Effector memory CD8-positive, alpha-beta T cell (primary cell): ENCODE results near the gene METTL1.

ENCODE experiments used
- ATAC-seq: fragments of 150-1000 bp; cut with Tn5 transposase; replicated peaks from 2 replicates; pipeline ENCODE4 v1.10.0; 2021; ENCODE audit warnings: mild to moderate bottlenecking, moderate library complexity
- DNase-seq, 3 experiments: peaks; one replicate each; pipeline ENCODE4 v3.0.0; 2021
- H3K27ac Mint-ChIP-seq, 2 donors: one replicate each; pipeline ENCODE4 v1.8.0; 2022; ENCODE audit warnings: mild to moderate bottlenecking in 2 of 2, mixed read lengths in 2 of 2, moderate library complexity in 2 of 2
- H3K27me3 Mint-ChIP-seq, 2 donors: one replicate each; pipeline ENCODE4 v1.8.0; 2022; ENCODE audit warnings: mixed read lengths in 2 of 2
- H3K36me3 Mint-ChIP-seq: one replicate; pipeline ENCODE4 v1.8.0; 2022; ENCODE audit warnings: mild to moderate bottlenecking, moderate library complexity, mixed read lengths; ENCODE audit not compliant: insufficient read depth
- H3K4me1 Mint-ChIP-seq, 2 donors: one replicate each; pipeline ENCODE4 v1.8.0; 2022; ENCODE audit warnings: low read depth in 2 of 2, mixed read lengths in 2 of 2
- H3K4me3 Mint-ChIP-seq, 2 donors: one replicate each; pipeline ENCODE4 v1.8.0; 2022; ENCODE audit warnings: mild to moderate bottlenecking in 2 of 2, mixed read lengths in 2 of 2, moderate library complexity in 2 of 2
- H3K9me3 Mint-ChIP-seq, 2 donors: one replicate each; pipeline ENCODE4 v1.8.0; 2022; ENCODE audit warnings: mixed read lengths in 2 of 2

Gene METTL1

GRCh38 chr12:57810450-57810849 lies 38.5 kb upstream of the METTL1 start:
- H3K4me1 Mint-ChIP-seq, result no peaks in the 10 kb centered on the region
- H3K27me3 Mint-ChIP-seq, result no peaks in the 10 kb centered on the region
- H3K9me3 Mint-ChIP-seq, result no peaks in the 10 kb centered on the region
- no peak overlapping the region for H3K27ac Mint-ChIP-seq
- no peak for DNase-seq
- peaks cover 9% of the 10 kb centered on the region for H3K36me3 Mint-ChIP-seq
- H3K4me3 Mint-ChIP-seq, result no peak overlapping the region
- ATAC-seq, result no peak

- no peaks in the 10 kb centered on the region for H3K27me3 Mint-ChIP-seq
- ATAC-seq (no peak), DNase-seq (no peak)
- H3K9me3 Mint-ChIP-seq, result no peaks in the 10 kb centered on the region
- H3K36me3 Mint-ChIP-seq, result peaks cover 9% of the 10 kb centered on the region
- no peaks in the 10 kb centered on the region for H3K4me1 Mint-ChIP-seq
- H3K4me3 Mint-ChIP-seq, result no peak overlapping the region
- no peak overlapping the region for H3K27ac Mint-ChIP-seq
Observed at GRCh38 chr12:57809425-57809824, 37.5 kb upstream of the METTL1 start.

- Mint-ChIP-seq H3K27ac (no peak overlapping the region), H3K4me3 (no peak overlapping the region), H3K27me3 (no peaks in the 10 kb centered on the region), H3K4me1 (no peaks in the 10 kb centered on the region), H3K36me3 (peaks cover 9% of the 10 kb centered on the region), H3K9me3 (no peaks in the 10 kb centered on the region)
- DNase-seq (no peak), ATAC-seq (no peak)
Observed at GRCh38 chr12:57808351-57808750, 36.4 kb upstream of the METTL1 start.

GRCh38 chr12:57807285-57807684 lies 35.4 kb upstream of the METTL1 start:
- H3K27ac Mint-ChIP-seq, result no peak overlapping the region
- H3K4me3 Mint-ChIP-seq, result no peak overlapping the region
- ATAC-seq, result no peak
- peaks cover 9% of the 10 kb centered on the region for H3K36me3 Mint-ChIP-seq
- H3K9me3 Mint-ChIP-seq, result no peaks in the 10 kb centered on the region
- DNase-seq, result no peak
- no peaks in the 10 kb centered on the region for H3K27me3 Mint-ChIP-seq
- H3K4me1 Mint-ChIP-seq, result no peaks in the 10 kb centered on the region

DNA sequence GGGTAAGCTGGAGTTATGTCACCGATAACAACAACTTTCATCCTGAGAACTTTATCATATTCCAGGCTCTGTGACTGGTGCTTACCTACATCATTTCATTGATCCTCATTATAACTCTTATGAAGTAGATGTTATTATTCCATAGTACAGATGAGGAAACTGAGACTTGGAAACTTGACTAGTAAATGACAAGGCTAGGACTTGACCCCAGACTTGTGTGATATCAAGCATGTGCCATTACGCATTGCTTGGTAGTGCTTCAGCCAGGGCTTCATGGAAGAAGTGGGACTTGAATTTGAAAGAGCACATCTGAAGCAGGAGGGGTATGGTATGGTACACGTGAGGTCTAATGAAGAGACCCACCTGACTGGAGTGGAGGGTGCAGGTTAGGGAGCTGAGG lies 34.8 kb upstream of the METTL1 start:
- ATAC-seq, result no peak
- Mint-ChIP-seq H3K27ac (no peak overlapping the region), H3K36me3 (peaks cover 9% of the 10 kb centered on the region), H3K27me3 (no peaks in the 10 kb centered on the region), H3K9me3 (no peaks in the 10 kb centered on the region), H3K4me1 (no peaks in the 10 kb centered on the region), H3K4me3 (no peak overlapping the region)
- no peak for DNase-seq

DNA sequence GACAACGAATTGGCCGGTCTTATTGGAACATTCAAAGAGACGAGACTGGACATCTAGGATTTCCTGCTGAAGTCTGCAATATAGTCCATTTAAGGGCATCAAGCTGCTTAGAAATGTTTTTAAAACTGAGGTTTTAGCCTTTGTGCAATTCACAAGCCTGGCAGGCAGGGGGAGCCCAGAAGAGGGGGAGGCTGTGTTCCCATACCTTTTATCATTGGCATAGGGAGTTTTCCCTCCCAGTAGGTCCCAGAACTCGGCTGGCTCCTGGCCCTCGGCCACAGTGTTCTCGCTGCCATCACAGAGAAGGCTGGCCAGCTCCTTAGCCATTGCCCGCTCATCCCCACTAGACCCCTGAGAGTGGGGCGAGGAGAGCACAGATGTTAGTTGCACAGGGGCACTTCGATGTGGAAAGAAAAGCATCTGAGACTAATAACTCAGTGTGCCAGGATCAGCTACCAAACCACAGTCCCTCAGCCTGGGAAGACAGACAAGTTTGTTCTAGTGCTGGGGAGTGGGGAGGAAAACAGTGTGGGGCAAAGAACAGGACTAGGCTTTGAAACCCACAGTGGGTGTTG lies 31.5 kb upstream of the METTL1 start:
- Mint-ChIP-seq H3K4me3 (no peak overlapping the region), H3K36me3 (peaks cover 15% of the 10 kb centered on the region), H3K9me3 (no peaks in the 10 kb centered on the region), H3K27ac (peak overlapping the region in 1 of 2 donors; percentile 32), H3K4me1 (peaks cover 0 to 5% of the 10 kb centered on the region in 2 donors), H3K27me3 (no peaks in the 10 kb centered on the region)
- DNase-seq (peak; percentile 16 to 38 (median 22)), ATAC-seq (peak; percentile 36)

DNA sequence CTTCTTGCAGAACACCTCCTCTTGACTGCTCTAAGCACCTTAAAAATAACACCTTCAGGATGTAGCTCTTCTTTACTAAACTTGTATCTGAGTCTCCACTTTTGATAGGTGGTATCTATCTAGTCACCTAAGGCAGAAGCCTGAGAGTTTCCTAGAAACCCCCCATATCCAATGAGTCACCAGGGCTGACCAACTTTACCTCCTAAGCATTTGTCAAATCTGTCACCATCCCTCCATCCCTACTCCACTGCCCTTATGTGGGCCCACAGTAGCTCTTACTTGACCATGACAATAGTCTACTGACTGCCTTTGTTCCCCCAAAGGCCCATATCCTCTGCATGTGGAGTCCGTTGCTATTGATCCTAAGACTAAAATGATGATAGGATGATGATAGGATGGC lies 30.7 kb upstream of the METTL1 start:
- no peaks in the 10 kb centered on the region for H3K27me3 Mint-ChIP-seq
- DNase-seq (no peak), ATAC-seq (no peak)
- H3K9me3 Mint-ChIP-seq, result no peaks in the 10 kb centered on the region
- H3K36me3 Mint-ChIP-seq, result peaks cover 18% of the 10 kb centered on the region
- H3K4me3 Mint-ChIP-seq, result no peak overlapping the region
- no peak overlapping the region for H3K27ac Mint-ChIP-seq
- peaks cover 0 to 5% of the 10 kb centered on the region in 2 donors for H3K4me1 Mint-ChIP-seq

DNA sequence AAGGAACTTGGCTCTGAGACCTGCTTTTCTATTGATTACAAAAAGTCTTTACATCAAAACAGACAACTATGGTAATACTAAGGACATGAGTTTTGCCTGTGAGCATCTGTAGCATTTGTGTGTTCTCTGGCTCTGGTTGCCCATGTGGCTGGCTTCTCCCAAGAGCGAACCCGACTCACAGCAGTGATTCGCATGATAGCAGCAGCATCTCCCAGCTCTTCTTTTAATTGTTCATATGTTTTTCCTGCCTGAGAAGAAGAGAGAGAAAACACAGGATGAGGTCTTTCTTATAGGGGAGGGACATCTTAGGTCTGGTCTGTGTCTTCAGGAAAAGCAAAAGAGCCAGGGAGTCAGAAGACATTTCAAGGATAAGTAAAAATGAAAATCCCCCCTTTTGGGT lies 29.1 kb upstream of the METTL1 start:
- no peak overlapping the region for H3K4me3 Mint-ChIP-seq
- peaks cover 0 to 5% of the 10 kb centered on the region in 2 donors for H3K4me1 Mint-ChIP-seq
- H3K27ac Mint-ChIP-seq, result peak overlapping the region in 1 of 2 donors; percentile 23
- no peak for DNase-seq
- H3K36me3 Mint-ChIP-seq, result peaks cover 29% of the 10 kb centered on the region
- ATAC-seq, result no peak
- no peaks in the 10 kb centered on the region for H3K9me3 Mint-ChIP-seq
- H3K27me3 Mint-ChIP-seq, result no peaks in the 10 kb centered on the region

GRCh38 chr12:57797933-57798332 lies 26.0 kb upstream of the METTL1 start:
- H3K36me3 Mint-ChIP-seq, result peaks cover 55% of the 10 kb centered on the region
- H3K27me3 Mint-ChIP-seq, result no peaks in the 10 kb centered on the region
- H3K27ac Mint-ChIP-seq, result peak overlapping the region; percentile 12 to 46
- DNase-seq, result no peak
- H3K4me1 Mint-ChIP-seq, result peaks cover 0 to 5% of the 10 kb centered on the region in 2 donors
- H3K4me3 Mint-ChIP-seq, result no peak overlapping the region
- ATAC-seq, result no peak
- no peaks in the 10 kb centered on the region for H3K9me3 Mint-ChIP-seq

DNA sequence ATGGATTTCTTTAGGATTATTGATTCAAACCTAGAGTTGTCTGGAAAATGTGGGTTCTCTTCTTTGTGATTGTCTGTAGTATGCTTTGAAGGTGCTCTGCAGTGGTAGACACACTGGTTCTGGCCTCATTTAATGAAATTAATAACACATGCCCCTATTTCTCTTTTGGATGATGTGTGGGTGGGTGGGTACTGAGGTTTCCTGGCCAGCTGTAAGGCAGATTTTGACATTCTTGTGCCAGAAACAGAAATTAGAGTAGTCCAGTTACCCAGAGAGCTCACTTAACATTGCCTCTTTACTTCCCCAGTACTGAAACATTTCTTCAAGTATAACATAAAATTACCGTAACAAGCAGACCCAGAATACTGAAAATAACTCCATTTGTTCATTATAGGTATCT lies 25.1 kb upstream of the METTL1 start:
- no peak overlapping the region for H3K4me3 Mint-ChIP-seq
- H3K4me1 Mint-ChIP-seq, result peaks cover 0 to 5% of the 10 kb centered on the region in 2 donors
- H3K27ac Mint-ChIP-seq, result peak overlapping the region in 1 of 2 donors; percentile 46
- no peaks in the 10 kb centered on the region for H3K27me3 Mint-ChIP-seq
- H3K36me3 Mint-ChIP-seq, result peaks cover 64% of the 10 kb centered on the region
- DNase-seq, result no peak
- no peaks in the 10 kb centered on the region for H3K9me3 Mint-ChIP-seq
- ATAC-seq, result no peak

- no peak for ATAC-seq
- peaks cover 77% of the 10 kb centered on the region for H3K36me3 Mint-ChIP-seq
Observed at GRCh38 chr12:57795354-57795753, 23.4 kb upstream of the METTL1 start.

DNA sequence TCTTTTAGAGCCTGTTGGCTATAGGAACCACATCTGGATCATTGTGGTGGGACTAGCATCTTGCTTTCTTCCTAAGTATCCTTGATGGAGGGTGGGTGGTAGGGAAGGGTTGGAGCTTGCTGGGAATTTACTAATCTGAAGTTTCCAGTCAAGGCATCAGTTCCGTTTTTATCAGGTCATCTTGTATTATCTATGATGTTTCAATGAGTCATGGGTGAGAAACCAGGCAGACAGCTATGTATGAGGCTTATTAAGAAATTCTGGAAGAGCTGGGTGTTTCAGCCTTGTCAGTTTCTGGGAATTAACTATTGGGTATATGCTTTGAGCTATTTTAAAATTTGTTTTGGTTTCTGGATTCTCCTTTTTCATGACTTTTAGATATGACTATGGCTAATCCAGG lies 22.0 kb upstream of the METTL1 start:
- H3K27ac Mint-ChIP-seq, result peak overlapping the region in 1 of 2 donors; percentile 54
- DNase-seq (no peak), ATAC-seq (no peak)
- peaks cover 0 to 2% of the 10 kb centered on the region in 2 donors for H3K4me1 Mint-ChIP-seq
- no peaks in the 10 kb centered on the region for H3K9me3 Mint-ChIP-seq
- H3K4me3 Mint-ChIP-seq, result no peak overlapping the region
- H3K27me3 Mint-ChIP-seq, result no peaks in the 10 kb centered on the region
- peaks cover 82% of the 10 kb centered on the region for H3K36me3 Mint-ChIP-seq

More at GRCh38 chr12:57795354-57795753, 23.4 kb upstream of the METTL1 start:
- Mint-ChIP-seq H3K27me3 (no peaks in the 10 kb centered on the region), H3K27ac (no peak overlapping the region), H3K4me3 (no peak overlapping the region), H3K4me1 (peaks cover 0 to 5% of the 10 kb centered on the region in 2 donors), H3K9me3 (no peaks in the 10 kb centered on the region)
- no peak for DNase-seq

DNA sequence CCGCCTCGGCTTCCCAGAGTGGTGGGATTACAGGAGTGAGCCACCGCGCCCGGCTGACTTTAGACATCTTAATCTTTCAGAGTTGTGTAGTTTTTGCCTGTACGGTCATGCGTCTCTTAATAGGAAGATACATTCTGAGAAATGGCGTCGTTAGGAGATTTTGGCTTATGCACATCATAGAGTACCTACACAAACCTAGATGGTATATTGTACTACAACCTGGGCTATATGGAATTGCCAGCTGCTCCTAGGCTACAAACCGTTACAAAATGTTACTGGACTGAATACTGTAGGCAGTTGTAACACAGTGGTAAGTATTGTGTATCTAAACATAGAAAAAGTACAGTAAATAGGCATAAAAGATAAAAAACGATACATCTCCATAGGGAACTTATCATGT lies 12.0 kb upstream of the METTL1 start:
- Mint-ChIP-seq H3K27me3 (no peaks in the 10 kb centered on the region), H3K4me3 (peak overlapping the region; percentile 100), H3K36me3 (peaks cover 55% of the 10 kb centered on the region), H3K9me3 (no peaks in the 10 kb centered on the region), H3K27ac (no peak overlapping the region), H3K4me1 (peaks cover 34 to 38% of the 10 kb centered on the region in 2 donors)
- DNase-seq (no peak), ATAC-seq (no peak)

DNA sequence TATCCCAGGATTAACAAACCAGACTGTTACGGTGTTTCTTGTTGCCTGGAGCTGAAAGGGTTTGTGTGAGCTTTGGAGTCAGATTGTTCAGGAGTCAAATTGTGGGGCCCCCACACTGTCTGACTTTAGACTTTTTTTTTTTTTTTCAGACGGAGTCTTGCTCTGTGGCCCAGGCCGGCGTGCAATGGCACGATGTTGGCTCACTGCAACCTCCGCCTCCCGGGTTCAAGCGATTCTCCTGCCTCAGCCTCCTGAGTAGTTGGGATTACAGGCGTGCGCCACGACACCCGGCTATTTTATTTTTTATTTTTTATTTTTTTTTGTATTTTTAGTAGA lies 11.5 kb upstream of the METTL1 start:
- H3K27ac Mint-ChIP-seq, result peak overlapping the region in 1 of 2 donors; percentile 99
- DNase-seq (no peak), ATAC-seq (no peak)
- peaks cover 32 to 36% of the 10 kb centered on the region in 2 donors for H3K4me1 Mint-ChIP-seq
- no peaks in the 10 kb centered on the region for H3K27me3 Mint-ChIP-seq
- H3K36me3 Mint-ChIP-seq, result peaks cover 51% of the 10 kb centered on the region
- no peaks in the 10 kb centered on the region for H3K9me3 Mint-ChIP-seq
- peak overlapping the region; percentile 100 for H3K4me3 Mint-ChIP-seq
